ENCODE measurements around the gene IFT81.
"Not testable (repeated sequence)": the region's sequence is repeated elsewhere in the genome, so short reads cannot be mapped to it uniquely, and the experiment has no call there.

Gene IFT81

DNA sequence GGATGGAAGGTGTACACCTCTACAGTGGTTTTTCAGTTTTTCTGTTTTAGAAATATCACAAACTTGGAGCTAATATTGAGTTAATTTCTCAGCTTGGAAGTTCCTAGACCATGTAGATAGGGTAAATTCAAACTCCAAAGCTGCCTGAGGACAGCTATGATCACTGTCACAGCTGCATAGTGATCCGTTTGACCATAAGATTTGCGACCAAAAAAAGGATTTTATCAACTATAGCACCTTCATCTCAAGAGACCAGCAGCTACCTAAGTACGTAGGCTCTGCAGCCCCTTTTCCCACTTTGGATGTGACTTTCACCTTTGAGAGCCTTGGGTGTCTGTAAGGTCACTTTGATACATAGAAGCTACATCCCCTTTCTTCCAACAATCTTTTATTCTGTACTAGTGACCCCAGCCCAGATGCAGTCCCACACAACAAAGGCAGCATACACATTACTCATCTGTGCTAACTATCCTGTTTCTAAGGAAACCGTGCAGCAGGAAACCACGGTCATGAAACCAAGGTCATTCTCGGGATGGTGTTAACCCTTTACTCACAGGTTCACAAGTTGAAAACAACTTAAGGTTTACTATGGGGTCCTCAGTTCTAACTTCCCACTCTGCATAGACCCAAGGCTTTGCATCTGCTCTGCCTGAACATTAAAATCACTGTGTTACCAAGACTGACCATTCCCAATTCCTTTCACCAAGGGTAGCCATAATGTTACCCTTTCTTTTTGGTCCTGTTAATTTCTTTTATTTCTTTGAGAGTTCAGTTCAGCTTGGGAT, 75.4 kb downstream of the IFT81 start:
- no peak for DNase-seq (ENCODE audit: low read depth)

- DNase-seq (ENCODE audit: low read depth) = no peak
Measured at GRCh38 chr12:110200124-110200417, 75.9 kb downstream of the IFT81 start.

DNA sequence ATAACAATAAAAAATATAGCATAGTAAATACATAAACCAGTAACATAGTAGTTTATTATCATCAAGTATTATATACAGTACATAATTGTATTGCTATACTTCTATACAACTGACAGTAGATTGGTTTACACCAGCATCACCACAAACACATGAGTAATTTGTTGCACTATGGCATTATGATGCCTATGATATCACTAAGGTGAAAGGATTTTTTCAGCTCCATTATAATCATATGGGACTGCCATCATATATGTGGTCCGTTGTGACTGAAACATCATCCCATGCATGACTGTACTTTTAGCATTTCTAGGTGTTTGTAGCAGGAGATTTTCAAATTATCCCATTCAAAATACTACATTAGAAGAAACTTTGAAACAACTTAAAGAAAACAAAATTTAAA, 77.8 kb downstream of the IFT81 start:
- no peak for DNase-seq (ENCODE audit: low read depth)

- DNase-seq (ENCODE audit: low read depth) = no peak
Measured at GRCh38 chr12:110203546-110203945, 79.4 kb downstream of the IFT81 start.

GRCh38 chr12:110205931-110206330, 81.8 kb downstream of the IFT81 start:
- DNase-seq (ENCODE audit: low read depth) = no peak

- DNase-seq (ENCODE audit: low read depth) = peak; percentile 31
Measured at GRCh38 chr12:110211639-110212536, 87.7 kb downstream of the IFT81 start.

- no peak for DNase-seq (ENCODE audit: low read depth)
Measured at GRCh38 chr12:110217996-110218674, 94.0 kb downstream of the IFT81 start.

GRCh38 chr12:110222027-110222426, 97.9 kb downstream of the IFT81 start:
- DNase-seq (ENCODE audit: low read depth) = no peak

GRCh38 chr12:110222433-110222832, 98.3 kb downstream of the IFT81 start:
- DNase-seq (ENCODE audit: low read depth) = no peak

GRCh38 chr12:110223777-110224378, 99.7 kb downstream of the IFT81 start:
- DNase-seq (ENCODE audit: low read depth) = no peak

DNA sequence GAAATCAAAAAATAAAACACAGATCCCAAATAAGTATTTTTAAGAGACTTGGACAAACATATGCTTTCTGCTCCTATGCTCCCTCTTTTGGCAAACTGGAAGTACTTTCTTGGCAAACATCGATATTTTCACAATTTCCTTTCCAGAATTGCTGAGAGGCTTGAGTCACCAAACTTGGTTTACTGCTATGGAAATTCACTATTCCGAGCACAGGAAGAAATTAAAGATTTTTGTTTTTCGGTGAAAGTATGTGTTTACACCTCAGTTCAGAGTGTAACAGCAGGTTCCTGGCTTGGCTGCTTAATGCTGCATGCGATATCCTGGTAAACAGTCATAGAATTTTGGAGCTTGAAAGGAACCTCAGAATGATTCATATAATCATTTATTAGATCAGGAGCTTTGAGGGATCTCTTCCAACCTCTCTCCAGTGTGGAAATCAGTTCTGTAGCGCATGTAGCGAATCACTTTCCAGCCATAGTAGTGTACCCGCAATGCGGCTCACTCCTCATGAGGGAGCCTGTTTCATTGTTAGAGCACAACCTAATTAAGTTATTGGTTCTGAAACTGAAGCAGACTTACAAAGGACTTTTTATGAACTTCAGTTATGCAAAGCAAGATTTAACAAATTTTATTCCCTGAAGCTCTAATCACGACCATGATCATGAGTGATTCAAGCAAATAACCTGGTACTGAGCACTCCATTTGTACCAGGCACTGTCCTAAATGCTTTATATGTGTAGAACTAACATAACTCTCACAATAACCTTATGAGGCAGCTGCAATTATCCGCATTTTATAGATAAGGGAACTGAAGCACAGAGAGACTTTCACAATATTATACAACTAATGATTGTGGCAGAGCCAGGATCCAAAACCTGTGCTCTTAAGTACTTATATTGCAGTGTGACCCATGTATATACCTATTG, 100.5 kb downstream of the IFT81 start:
- DNase-seq (ENCODE audit: low read depth) = no peak

- DNase-seq (ENCODE audit: low read depth) = no peak
Measured at GRCh38 chr12:110227138-110227537, 103.0 kb downstream of the IFT81 start.

GRCh38 chr12:110228348-110228747, 104.2 kb downstream of the IFT81 start:
- DNase-seq (ENCODE audit: low read depth) = not testable (repeated sequence)

GRCh38 chr12:110228756-110229155, 104.6 kb downstream of the IFT81 start:
- no peak for DNase-seq (ENCODE audit: low read depth)

- no peak for DNase-seq (ENCODE audit: low read depth)
Measured at GRCh38 chr12:110229409-110229808, 105.3 kb downstream of the IFT81 start.

DNA sequence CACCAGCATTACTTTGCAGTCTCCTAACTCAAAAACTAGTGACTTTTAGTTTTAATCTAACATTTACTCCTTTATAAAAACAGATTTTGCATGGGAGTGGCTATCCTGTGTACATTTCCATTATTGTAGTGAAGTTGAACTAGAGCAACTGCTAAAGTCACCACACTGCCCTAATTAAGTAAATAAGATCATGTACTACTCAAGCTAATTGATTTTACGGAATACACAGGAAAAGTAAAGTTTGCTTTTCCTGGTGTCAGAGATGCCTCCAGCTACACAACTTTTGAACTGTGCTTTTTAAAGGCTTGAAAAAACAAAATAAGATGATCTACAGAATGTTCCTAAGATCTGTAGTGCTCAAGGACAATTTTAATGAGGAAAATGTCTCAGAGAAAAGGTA, 106.5 kb downstream of the IFT81 start:
- no peak for DNase-seq (ENCODE audit: low read depth)

GRCh38 chr12:110233212-110233903, 109.2 kb downstream of the IFT81 start:
- no peak for DNase-seq (ENCODE audit: low read depth)

GRCh38 chr12:110234331-110234751, 110.2 kb downstream of the IFT81 start:
- DNase-seq (ENCODE audit: low read depth) = no peak

DNA sequence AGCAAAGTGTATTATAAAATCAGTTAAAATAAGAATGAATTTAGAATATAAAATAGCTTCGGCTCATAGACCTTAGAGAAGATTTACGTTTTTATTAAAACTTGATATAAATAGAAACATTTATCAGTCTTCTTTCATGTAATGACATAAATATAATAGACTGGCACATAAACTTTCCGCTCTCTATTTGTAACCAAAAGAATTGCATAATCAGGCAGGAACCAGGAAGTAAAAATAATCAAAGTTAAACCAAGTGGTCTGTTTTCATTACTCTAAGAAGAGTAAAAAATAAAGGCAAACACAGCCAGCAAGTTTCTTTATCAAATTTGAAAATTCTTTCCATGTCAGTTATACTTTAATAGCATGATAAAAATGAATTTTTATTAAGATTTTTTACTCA, 110.6 kb downstream of the IFT81 start:
- DNase-seq (ENCODE audit: low read depth) = no peak

GRCh38 chr12:110235383-110235782, 111.2 kb downstream of the IFT81 start:
- no peak for DNase-seq (ENCODE audit: low read depth)

DNA sequence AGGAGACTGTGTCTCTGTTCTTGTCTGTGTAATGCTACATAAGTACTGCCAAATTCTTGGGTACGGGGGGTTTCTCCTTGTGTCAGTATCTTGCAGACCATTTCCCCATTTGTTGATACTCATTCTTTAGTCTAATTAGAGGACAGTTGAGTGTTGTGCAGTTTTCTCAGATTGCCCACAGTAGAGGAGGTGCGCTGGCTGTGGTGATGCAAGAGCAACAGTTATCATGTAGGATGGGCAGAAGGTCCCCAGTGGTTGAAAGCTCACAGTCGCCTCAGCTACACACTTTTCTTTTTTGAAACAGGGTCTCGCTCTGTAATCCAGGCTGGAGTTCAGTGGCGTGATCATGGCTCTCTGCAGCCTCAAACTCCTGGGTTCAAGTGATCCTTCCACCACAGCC, 119.1 kb downstream of the IFT81 start:
- DNase-seq (ENCODE audit: low read depth) = no peak

Measured in HS-27A (cell line).